Trophoblast cell (in vitro differentiated cells and primary cell): ENCODE data around the gene PADI2.

ENCODE experiments used
- DNase-seq, 2 donors: peaks; one replicate each; pipeline ENCODE4 v3.0.0-alpha.2; 2016
- H2AFZ ChIP-seq: 2 replicates; pipeline ENCODE4 v1.6.1; 2013; ENCODE audit warnings: low read length, moderate library complexity, mild to moderate bottlenecking; ENCODE audit not compliant: insufficient read depth, poor library complexity
- H2AK5ac ChIP-seq: 2 replicates; pipeline ENCODE4 v1.6.1; 2013; ENCODE audit warnings: mild to moderate bottlenecking, low read length
- H2BK120ac ChIP-seq: 2 replicates; pipeline ENCODE4 v1.6.1; 2013; ENCODE audit warnings: low read length, mild to moderate bottlenecking, moderate library complexity; ENCODE audit not compliant: insufficient read depth, poor library complexity
- H2BK12ac ChIP-seq: 2 replicates; pipeline ENCODE4 v1.6.1; 2013; ENCODE audit warnings: mild to moderate bottlenecking, low read length, moderate library complexity
- H2BK5ac ChIP-seq: 2 replicates; pipeline ENCODE4 v1.6.1; 2013; ENCODE audit warnings: low read length, low read depth, moderate library complexity, mild to moderate bottlenecking; ENCODE audit not compliant: poor library complexity
- H3K14ac ChIP-seq: 2 replicates; pipeline ENCODE4 v1.6.1; 2013; ENCODE audit warnings: mild to moderate bottlenecking, low read length
- H3K18ac ChIP-seq: 2 replicates; pipeline ENCODE4 v1.6.1; 2013; ENCODE audit warnings: mild to moderate bottlenecking, low read length
- H3K23ac ChIP-seq: 2 replicates; pipeline ENCODE4 v1.6.1; 2013; ENCODE audit warnings: low read length
- H3K27ac ChIP-seq: 2 replicates; pipeline ENCODE4 v1.5.1; 2013; ENCODE audit warnings: low read depth, mild to moderate bottlenecking, inconsistent platforms, low read length, moderate library complexity
- H3K27me3 ChIP-seq: 2 replicates; pipeline ENCODE4 v1.6.1; 2013; ENCODE audit warnings: inconsistent platforms, mild to moderate bottlenecking, low read length, moderate library complexity; ENCODE audit not compliant: insufficient read depth
- H3K36me3 ChIP-seq, 2 experiments: 1 replicate in 1 of 2; 2 replicates in 1 of 2; pipeline ENCODE4 v1.6.1; 2013; ENCODE audit warnings: low read length in 2 of 2, mild to moderate bottlenecking in 2 of 2, moderate library complexity in 1 of 2; ENCODE audit not compliant: insufficient read depth in 2 of 2, control insufficient read depth in 1 of 2
- H3K4ac ChIP-seq: 2 replicates; pipeline ENCODE4 v1.6.1; 2013; ENCODE audit warnings: low read depth, mild to moderate bottlenecking, low read length, moderate library complexity
- H3K4me1 ChIP-seq, 2 experiments: 1 replicate in 1 of 2; 2 replicates in 1 of 2; pipeline ENCODE4 v1.6.1; 2013; ENCODE audit warnings: low read length in 2 of 2, mild to moderate bottlenecking in 2 of 2, moderate library complexity in 1 of 2; ENCODE audit not compliant: insufficient read depth in 2 of 2, control insufficient read depth in 1 of 2
- H3K4me2 ChIP-seq: 2 replicates; pipeline ENCODE4 v1.6.1; 2013; ENCODE audit warnings: inconsistent platforms, mild to moderate bottlenecking, low read length, moderate library complexity
- H3K4me3 ChIP-seq: 2 replicates; pipeline ENCODE4 v1.5.1; 2013; ENCODE audit warnings: mild to moderate bottlenecking, low read depth, low read length, inconsistent platforms
- H3K79me1 ChIP-seq: one replicate; pipeline ENCODE4 v1.6.1; 2013; ENCODE audit warnings: low read length
- H3K79me2 ChIP-seq: 2 replicates; pipeline ENCODE4 v1.6.1; 2013; ENCODE audit warnings: low read length, mild to moderate bottlenecking; ENCODE audit not compliant: control insufficient read depth, insufficient read depth, poor library complexity
- H3K9ac ChIP-seq: 2 replicates; pipeline ENCODE4 v1.6.1; 2013; ENCODE audit warnings: mild to moderate bottlenecking, low read length
- H3K9me3 ChIP-seq: 2 replicates; pipeline ENCODE4 v1.6.1; 2013; ENCODE audit warnings: low read depth, mild to moderate bottlenecking, control low read depth, inconsistent platforms, low read length; ENCODE audit not compliant: insufficient read depth
- H4K12ac ChIP-seq: 2 replicates; pipeline ENCODE4 v1.6.1; 2013; ENCODE audit warnings: low read depth, mild to moderate bottlenecking, low read length, moderate library complexity
- H4K8ac ChIP-seq: 2 replicates; pipeline ENCODE4 v1.6.1; 2013; ENCODE audit warnings: low read depth, mild to moderate bottlenecking, low read length, moderate library complexity
- H4K91ac ChIP-seq: one replicate; pipeline ENCODE4 v1.6.1; 2013; ENCODE audit warnings: low read depth, mild to moderate bottlenecking, low read length, moderate library complexity
- WGBS: extraction: QIAGEN DNeasy Blood & Tissue Kit; methylation state at CpG from one replicate; pipeline ENCODE4 v1.1.7; 2013; ENCODE audit warnings: missing lambda C conversion rate; ENCODE audit not compliant: insufficient read length, insufficient coverage; ENCODE audit errors: extremely low coverage; 5-methylcytosine and 5-hydroxymethylcytosine counted together

Gene PADI2

GRCh38 chr1:17093822-17094393 lies 25.3 kb downstream of the PADI2 start:
- H2BK12ac ChIP-seq, result no peak overlapping the region
- WGBS, result no CpG with 5 or more reads among the region's 8 CpGs
- no peak overlapping the region for H4K91ac ChIP-seq
- no peak overlapping the region for H2BK5ac ChIP-seq
- H3K79me2 ChIP-seq, result no peaks in the 10 kb centered on the region
- DNase-seq, result no peak
- H3K18ac ChIP-seq, result no peak overlapping the region
- H2AK5ac ChIP-seq, result no peak overlapping the region
- H3K4ac ChIP-seq, result no peak overlapping the region
- H3K79me1 ChIP-seq, result peaks cover 6% of the 10 kb centered on the region
- peaks cover 24 to 30% of the 10 kb centered on the region in 2 experiments for H3K4me1 ChIP-seq
- H3K23ac ChIP-seq, result no peak overlapping the region
- H3K27ac ChIP-seq, result no peak overlapping the region
- H2BK120ac ChIP-seq, result no peak overlapping the region
- H3K36me3 ChIP-seq, result no peaks in the 10 kb centered on the region
- H3K27me3 ChIP-seq, result no peaks in the 10 kb centered on the region
- no peak overlapping the region for H3K4me2 ChIP-seq
- no peak overlapping the region for H4K12ac ChIP-seq
- no peaks in the 10 kb centered on the region for H3K9me3 ChIP-seq
- H3K9ac ChIP-seq, result no peak overlapping the region
- no peak overlapping the region for H3K4me3 ChIP-seq
- no peak overlapping the region for H4K8ac ChIP-seq
- no peak overlapping the region for H2AFZ ChIP-seq
- no peak overlapping the region for H3K14ac ChIP-seq

GRCh38 chr1:17091252-17091651 lies 28.0 kb downstream of the PADI2 start:
- peaks cover 6% of the 10 kb centered on the region for H3K79me1 ChIP-seq
- H3K27me3 ChIP-seq, result no peaks in the 10 kb centered on the region
- H2AK5ac ChIP-seq, result no peak overlapping the region

DNA sequence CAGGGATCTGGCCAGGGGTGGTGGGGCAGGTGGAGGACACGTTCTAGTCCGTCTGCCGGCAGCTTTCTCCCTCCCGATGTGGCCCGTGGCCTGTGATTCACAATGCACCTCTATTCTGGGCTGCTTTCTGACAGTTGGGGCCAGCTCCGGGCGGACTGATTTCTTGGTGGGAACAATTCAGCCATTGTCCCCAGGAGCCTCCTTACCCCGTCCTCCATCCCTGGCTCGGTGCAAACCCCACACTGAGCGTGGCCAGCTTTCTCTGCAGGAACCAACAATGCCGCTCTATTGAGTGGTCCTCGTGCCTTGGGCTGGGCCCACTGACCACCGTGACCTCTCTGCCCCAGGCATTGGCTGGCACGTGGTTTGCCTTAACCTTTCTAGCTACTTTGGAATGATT lies 29.7 kb downstream of the PADI2 start:
- peaks cover 1% of the 10 kb centered on the region for H3K9me3 ChIP-seq
- H2BK120ac ChIP-seq, result no peak overlapping the region
- no peaks in the 10 kb centered on the region for H3K79me2 ChIP-seq
- H3K4me1 ChIP-seq, result peaks cover 15% of the 10 kb centered on the region in 2 experiments
- no peaks in the 10 kb centered on the region for H3K36me3 ChIP-seq
- peak overlapping the region; percentile 53 for H4K91ac ChIP-seq
- no peaks in the 10 kb centered on the region for H3K27me3 ChIP-seq
- H2AFZ ChIP-seq, result no peak overlapping the region
- peak overlapping the region; percentile 23 for H2BK12ac ChIP-seq
- WGBS, result no CpG with 5 or more reads among the region's 14 CpGs
- H3K9ac ChIP-seq, result no peak overlapping the region
- peak overlapping the region; percentile 53 for H2AK5ac ChIP-seq
- no peak overlapping the region for H2BK5ac ChIP-seq
- DNase-seq, result no peak
- no peak overlapping the region for H3K27ac ChIP-seq
- no peak overlapping the region for H3K18ac ChIP-seq
- peaks cover 6% of the 10 kb centered on the region for H3K79me1 ChIP-seq
- H3K14ac ChIP-seq, result no peak overlapping the region
- no peak overlapping the region for H3K4me3 ChIP-seq
- no peak overlapping the region for H3K4me2 ChIP-seq
- no peak overlapping the region for H4K8ac ChIP-seq
- H3K4ac ChIP-seq, result no peak overlapping the region
- no peak overlapping the region for H4K12ac ChIP-seq
- no peak overlapping the region for H3K23ac ChIP-seq

More at GRCh38 chr1:17091252-17091651, 28.0 kb downstream of the PADI2 start:
- H2BK120ac ChIP-seq, result peak overlapping the region; percentile 39
- peak overlapping the region; percentile 33 for H2BK5ac ChIP-seq
- H3K4me1 ChIP-seq, result peaks cover 15% of the 10 kb centered on the region in 2 experiments
- H4K8ac ChIP-seq, result no peak overlapping the region
- no peak overlapping the region for H3K27ac ChIP-seq
- peak overlapping the region; percentile 11 for H3K14ac ChIP-seq
- H3K4ac ChIP-seq, result no peak overlapping the region
- no peak for DNase-seq
- H3K18ac ChIP-seq, result no peak overlapping the region
- no peaks in the 10 kb centered on the region for H3K36me3 ChIP-seq
- peak overlapping the region; percentile 58 for H4K91ac ChIP-seq
- H3K23ac ChIP-seq, result no peak overlapping the region
- H3K79me2 ChIP-seq, result no peaks in the 10 kb centered on the region
- no peak overlapping the region for H3K9ac ChIP-seq
- no peak overlapping the region for H3K4me2 ChIP-seq
- no peak overlapping the region for H3K4me3 ChIP-seq
- H3K9me3 ChIP-seq, result no peaks in the 10 kb centered on the region
- no CpG with 5 or more reads among the region's 7 CpGs for WGBS
- H2AFZ ChIP-seq, result no peak overlapping the region
- peak overlapping the region; percentile 29 for H2BK12ac ChIP-seq
- H4K12ac ChIP-seq, result no peak overlapping the region

DNA sequence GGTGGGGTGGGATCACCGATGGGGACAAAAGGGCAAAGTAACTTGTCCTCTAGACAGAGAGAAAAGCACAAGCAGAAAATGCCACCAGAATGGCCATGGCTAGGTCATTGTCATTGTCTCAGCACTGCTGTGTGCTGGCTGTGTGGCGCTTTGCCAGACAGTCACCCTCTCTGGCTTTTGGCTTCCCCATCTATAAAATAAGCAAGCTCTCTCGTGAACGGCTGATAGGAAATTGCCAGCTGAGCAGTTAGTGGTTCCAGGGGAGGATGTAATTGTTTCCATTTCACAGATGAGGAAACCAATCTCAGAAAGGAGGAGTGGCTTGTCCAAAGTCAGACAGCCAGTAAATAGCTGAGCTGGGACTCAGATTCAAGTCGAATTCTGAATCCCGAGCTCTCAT lies 32.5 kb downstream of the PADI2 start:
- peaks cover 3% of the 10 kb centered on the region for H3K9me3 ChIP-seq
- no peak overlapping the region for H3K9ac ChIP-seq
- H3K36me3 ChIP-seq, result no peaks in the 10 kb centered on the region
- H2BK120ac ChIP-seq, result no peak overlapping the region
- H3K79me1 ChIP-seq, result peaks cover 6% of the 10 kb centered on the region
- no peaks in the 10 kb centered on the region for H3K79me2 ChIP-seq
- no peak overlapping the region for H2AK5ac ChIP-seq
- H3K4ac ChIP-seq, result no peak overlapping the region
- no peaks in the 10 kb centered on the region for H3K27me3 ChIP-seq
- no peak overlapping the region for H4K91ac ChIP-seq
- no peak overlapping the region for H2BK5ac ChIP-seq
- no peak overlapping the region for H3K4me3 ChIP-seq
- H2BK12ac ChIP-seq, result no peak overlapping the region
- H4K8ac ChIP-seq, result no peak overlapping the region
- H4K12ac ChIP-seq, result no peak overlapping the region
- no peak for DNase-seq
- H3K23ac ChIP-seq, result no peak overlapping the region
- peaks cover 15% of the 10 kb centered on the region in 2 experiments for H3K4me1 ChIP-seq
- WGBS, result no CpG with 5 or more reads among the region's 6 CpGs
- H3K4me2 ChIP-seq, result no peak overlapping the region
- no peak overlapping the region for H3K18ac ChIP-seq
- no peak overlapping the region for H2AFZ ChIP-seq
- no peak overlapping the region for H3K27ac ChIP-seq
- no peak overlapping the region for H3K14ac ChIP-seq
